Stimulated activated CD8-positive, alpha-beta memory T cell treated with anti-CD3 and anti-CD28 coated beads, Interleukin-4, amount 100 ng/mL, for 4 hours (primary cell): ENCODE results near the gene TLX2.
A peak's percentile ranks its signal among the peaks of the same experiment; 100 is the strongest.

Experiments
- DNase-seq, 2 donors: peaks; one replicate each; pipeline ENCODE4 v3.0.0-alpha.2; 2020; ENCODE audit warnings: low read depth in 2 of 2, low spot score in 1 of 2

The TLX2 gene

DNA sequence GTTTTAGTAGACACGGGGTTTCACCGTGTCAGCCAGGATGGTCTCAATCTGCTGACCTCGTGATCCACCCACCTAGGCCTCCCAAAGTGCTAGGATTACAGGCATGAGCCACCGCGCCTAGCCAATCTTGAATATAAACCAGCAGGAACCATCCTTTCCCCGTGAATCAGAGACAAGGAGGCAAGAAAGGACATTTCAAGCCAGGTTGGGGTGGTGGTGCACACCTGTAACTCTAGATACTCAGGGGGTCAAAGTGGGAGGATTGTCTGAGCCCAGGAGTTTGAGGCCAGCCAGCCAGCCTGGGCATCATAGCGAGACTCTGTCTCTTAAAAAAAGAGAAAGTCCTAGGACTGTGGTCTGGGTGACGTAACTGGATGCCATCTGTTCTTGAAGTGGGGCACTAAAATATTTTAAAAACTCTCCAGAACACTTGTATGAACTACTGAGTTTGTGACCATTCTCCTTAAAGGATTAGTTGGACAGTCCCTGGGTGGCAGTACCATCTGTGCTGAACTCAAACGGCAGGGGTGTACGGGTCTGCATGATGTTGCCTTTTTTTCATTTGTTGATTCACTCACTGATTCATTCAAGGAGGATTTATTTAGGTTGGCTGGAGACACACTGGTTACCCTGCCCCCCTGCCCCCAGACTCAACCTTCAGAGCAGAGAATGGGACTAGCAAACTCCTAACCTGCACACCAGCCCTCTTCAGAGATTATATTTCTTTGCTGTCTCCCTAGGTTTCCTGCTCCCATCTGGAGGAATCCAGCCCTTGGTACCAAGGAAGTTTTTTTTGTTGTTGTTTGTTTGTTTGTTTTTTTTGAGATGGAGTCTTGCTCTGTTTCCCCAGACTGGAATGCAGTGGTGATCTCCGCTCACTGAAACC lies 2.9 kb upstream of the TLX2 start:
- DNase-seq: no peak

DNA sequence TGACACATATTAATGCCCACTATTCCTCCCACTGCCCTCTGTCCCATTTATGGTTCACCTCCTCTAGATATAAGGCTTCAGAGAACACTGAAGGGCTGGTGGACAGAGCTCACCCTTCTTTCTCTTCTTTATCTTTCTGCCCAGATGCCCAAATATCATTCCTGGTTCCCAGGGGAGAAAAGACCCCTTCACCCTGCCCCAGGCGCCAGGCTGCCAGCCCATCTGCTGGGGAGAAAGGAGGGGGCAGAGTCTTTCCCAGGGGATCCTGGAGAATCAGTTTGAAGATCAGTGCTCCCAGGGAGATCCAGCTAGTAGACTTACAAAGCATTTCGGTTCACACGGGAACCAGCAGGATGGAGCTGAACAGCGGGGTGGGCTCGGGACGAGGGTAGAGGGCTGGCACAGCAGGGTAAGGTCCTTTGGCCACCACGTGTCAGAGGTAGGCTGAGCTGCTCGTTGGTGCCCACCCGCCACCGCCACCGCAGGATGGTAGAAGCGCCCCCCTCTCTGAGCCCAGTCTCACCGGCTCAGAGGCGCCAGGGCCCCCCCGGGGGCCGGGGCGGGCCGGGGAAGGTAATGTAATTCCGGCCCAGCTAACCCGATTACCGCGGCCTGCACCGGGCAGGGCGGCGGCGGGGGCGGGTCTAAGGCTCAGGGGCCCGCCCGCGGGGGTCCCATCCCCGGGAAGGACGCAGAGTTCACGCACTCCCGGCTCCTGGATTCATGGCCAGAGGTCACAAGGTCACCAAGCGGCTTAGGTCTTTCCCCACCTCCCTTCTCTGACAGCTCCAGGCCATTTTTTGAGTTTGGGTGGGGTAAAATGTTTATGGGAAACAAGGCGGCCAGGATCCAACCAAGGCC lies 1.3 kb upstream of the TLX2 start:
- DNase-seq: no peak

- DNase-seq: no peak
Measured at GRCh38 chr2:74513605-74514367, 464 bp upstream of the TLX2 start.

DNA sequence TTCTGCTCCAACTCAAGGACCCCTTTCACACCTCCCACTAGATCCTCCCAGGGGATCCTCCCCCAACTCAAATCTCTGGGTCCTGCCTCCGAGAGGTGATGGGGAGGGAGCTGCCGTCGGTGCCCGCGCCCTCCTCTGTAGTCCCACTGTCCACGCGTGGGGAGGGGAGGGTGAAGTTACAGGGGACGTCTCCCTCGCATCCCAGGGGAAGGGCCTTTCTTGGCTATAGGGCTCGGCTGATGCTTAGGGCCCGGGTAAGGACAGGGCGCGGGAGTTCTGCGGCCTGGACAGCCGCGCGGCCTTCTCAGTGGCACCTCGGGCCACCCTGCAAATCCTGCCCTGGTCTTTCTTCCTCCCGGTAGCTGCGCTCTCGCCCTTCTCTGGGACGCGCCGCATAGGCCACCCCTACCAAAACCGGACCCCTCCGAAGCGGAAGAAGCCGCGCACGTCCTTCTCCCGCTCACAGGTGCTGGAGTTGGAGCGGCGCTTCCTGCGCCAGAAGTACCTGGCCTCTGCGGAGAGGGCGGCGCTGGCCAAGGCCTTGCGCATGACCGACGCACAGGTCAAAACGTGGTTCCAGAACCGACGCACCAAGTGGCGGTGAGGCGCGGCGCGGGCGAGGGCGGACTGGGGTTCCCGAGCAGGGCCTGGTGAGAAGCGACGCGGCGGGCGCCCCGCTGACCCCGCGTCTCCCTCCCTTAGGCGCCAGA lies 1.2 kb downstream of the TLX2 start:
- DNase-seq: no peak

- DNase-seq: peak; percentile 47 to 57
Measured at GRCh38 chr2:74515981-74516633, 1.9 kb downstream of the TLX2 start.

DNA sequence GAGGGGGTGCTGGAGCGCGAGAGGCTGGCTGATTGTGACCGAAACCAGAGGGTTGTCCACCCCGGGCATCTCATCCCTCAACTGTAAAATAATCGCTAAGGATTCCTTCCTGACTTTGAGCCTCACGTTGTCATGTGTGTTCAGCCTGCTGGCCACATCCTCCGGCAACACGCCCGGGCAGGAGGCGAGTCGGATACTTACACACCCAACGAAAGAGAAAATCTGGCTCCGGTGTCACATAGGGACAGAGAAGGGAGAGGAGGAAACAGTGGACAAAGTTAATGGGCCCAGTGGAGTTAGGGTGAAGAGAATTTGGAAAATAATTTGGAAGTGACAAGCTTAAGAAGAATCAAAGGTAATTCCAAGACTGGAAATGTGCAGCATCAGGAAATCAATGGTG lies 2.4 kb downstream of the TLX2 start:
- no peak for DNase-seq

DNA sequence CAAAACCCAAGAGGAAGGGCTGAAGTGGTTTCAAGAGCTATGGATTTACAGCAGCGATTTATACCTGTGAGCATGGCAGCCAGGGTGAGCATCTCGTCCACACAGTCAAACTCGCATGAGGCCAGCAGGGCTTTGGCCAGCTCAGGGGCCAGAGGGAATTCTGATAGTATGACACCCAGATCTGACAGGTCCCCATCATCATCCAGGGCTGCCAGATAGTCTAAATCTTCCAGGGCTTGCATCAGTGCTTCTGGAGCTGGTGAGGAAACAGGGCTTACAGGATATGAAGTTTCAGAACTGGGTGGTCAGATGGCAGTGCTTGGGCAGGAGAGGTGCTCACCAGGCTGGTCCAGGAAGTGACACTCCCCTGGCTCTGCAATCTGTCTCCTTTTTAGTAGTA lies 8.3 kb downstream of the TLX2 start:
- no peak for DNase-seq

DNA sequence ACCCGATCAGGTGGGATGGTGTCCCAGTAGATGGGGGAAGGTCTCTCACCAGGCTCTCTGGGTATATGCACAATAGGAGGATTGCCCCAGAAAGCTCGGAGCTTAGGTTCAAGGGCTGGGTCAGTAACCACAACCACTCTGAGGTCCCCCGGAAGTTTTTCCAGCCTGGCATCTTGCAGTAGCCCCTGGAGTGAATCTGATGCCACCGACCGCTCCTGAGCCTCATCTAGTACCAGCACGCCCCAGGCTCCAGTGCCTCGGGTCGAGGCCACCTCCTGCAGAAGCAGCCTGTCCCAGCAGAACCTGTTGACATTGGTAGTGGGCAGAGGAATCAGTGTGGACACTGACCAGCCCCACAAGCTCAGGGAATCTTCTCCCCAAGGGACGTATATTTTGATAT lies 9.8 kb downstream of the TLX2 start:
- no peak for DNase-seq

- DNase-seq: no peak
Measured at GRCh38 chr2:74524955-74525716, 10.9 kb downstream of the TLX2 start.

- DNase-seq: no peak
Measured at GRCh38 chr2:74525717-74526648, 11.7 kb downstream of the TLX2 start, which contains the start of gene DQX1. TSS of gene DQX1 (minus strand) at chr2:74526231. CDS start at chr2:74525729, 502 bp downstream.

GRCh38 chr2:74526649-74527230 lies 12.5 kb downstream of the TLX2 start:
- no peak for DNase-seq

DNA sequence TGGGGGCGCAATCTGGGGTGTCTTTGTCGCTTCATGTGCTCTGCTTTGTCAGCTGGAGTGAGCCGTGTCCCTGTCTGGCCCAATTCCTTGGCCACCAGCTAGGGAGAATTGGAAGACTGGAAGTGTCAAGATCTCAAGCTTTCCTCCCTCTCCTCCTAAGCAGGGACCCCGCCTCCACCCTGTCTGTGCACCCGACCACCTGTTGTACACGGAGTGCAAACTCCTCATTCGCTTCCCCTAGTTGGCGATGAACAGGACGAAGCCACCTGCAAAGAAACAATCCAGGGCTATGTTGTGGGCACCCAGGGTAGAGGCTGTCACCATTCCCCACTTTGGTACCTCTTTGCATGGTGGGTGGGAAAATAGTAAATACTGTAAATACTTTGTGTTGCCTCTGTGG lies 13.5 kb downstream of the TLX2 start:
- no peak for DNase-seq

DNA sequence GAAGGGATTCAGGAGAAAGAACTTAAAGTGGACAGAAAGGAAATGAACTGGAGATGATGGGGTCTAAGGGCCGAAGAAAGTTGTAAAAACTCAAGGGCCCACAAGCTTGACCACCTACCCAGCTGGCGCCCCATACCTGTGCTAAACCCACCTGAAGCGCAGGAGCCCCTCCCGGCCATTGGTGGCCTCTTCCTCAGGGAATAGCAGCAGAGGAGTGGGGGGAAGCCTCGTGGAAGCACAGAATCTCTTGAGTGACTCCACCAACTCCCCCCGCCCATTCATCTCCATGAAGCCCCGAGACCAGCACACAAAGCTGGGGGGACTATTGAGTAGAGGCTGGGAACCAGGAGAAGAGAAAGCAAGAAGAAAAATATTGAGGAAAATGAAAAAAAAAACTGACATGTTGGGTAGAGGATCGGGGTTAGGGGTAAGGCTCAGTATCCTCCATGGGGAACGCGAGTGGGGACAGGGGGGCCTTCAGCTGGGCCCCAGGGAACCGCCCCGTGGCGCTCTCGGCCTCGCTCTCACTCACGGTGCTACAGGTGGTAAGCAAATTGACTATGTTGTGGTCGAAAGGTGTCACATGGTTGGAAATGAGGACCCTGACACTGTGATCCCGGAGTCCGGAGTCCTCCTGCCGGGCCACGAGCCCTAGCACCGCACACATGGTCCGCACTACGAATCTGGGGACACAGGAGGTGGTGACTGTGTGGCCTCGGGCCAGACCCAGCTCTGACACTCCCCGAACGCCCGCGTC lies 14.5 kb downstream of the TLX2 start:
- DNase-seq: peak in 1 of 2 donors; percentile 20

DNA sequence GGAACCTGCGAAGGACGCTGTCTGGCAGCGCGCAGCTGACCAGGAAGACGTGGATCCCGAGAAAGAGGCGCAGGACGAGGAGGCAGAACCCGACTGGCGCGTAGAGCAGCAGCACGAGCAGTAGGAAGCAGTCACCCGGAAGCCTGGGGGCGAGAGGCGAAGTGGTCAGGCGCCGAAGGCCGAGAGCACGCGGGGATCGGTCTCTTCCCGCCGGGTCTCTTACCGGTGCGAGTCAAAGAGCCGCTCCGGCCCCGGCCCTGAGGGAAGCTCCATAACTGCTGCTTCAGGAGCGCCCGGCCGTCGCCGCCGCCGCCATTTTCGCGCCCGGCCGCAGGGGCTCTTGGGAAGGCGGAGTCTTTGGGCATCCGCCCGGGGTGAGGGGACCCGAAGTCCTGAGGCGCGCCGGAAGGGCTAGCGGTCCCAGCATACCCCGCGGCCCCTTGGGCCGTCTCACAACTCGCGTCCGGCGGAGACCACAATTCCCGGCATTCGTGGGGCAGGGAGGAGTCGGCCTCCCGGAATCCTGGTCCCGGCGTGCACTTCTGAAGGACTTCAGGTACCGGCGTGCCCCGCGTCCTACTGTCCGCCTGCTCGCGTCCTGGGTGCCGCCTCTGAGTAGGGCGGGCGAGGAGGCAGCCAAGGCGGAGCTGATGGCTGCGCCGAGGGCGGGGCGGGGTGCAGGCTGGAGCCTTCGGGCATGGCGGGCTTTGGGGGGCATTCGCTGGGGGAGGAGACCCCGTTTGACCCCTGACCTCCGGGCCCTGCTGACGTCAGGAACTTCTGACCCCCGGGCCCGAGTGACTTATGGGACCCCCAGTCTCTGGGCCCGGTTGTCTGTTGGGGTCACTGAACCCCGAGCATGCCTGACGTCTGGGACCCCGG lies 15.3 kb downstream of the TLX2 start, which contains the start of the genes AUP1 and HTRA2:
Gene AUP1 (minus strand): TSS at position 350 of the 882 bp plus-strand sequence. CDS start 77 bp downstream, at position 273.
Gene HTRA2 (plus strand): TSS at position 577 of the 882 bp plus-strand sequence. CDS start 74 bp downstream, at position 651.
- DNase-seq: peak; percentile 57 to 77

- DNase-seq: no peak
Measured at GRCh38 chr2:74530239-74531187, 16.3 kb downstream of the TLX2 start.
